Thyroid gland (tissue), 4 donors: ENCODE measurements around the gene LYRM4. TPM values are rescaled to one million over a fixed set of nuclear protein-coding genes. Genes with fewer than 3 reads are reported as not detected.
A peak's percentile ranks its signal among the peaks of the same experiment; 100 is the strongest.

Experiments
- DNase-seq, 2 donors: peaks; one replicate each; pipeline ENCODE4 v3.0.0-alpha.2; 2019
- H3K27ac ChIP-seq, 3 donors: fragments of 200-600 bp; sonication (generic); 1 replicate in 2 of 3; 2 replicates in 1 of 3; pipeline ENCODE4 v1.5.1; 2016 to 2019; ENCODE audit warnings: mild to moderate bottlenecking in 1 of 3, moderate library complexity in 1 of 3
- H3K27me3 ChIP-seq: fragments of 200-600 bp; sonication (generic); one replicate; pipeline ENCODE4 v1.5.1; 2019
- H3K36me3 ChIP-seq, 2 donors: fragments of 200-600 bp; sonication (generic); one replicate each; pipeline ENCODE4 v1.5.1; 2016 to 2019
- H3K4me1 ChIP-seq, 2 donors: fragments of 200-600 bp; sonication (generic); one replicate each; pipeline ENCODE4 v1.5.1; 2017 to 2019
- H3K4me3 ChIP-seq, 3 donors: fragments of 200-600 bp; sonication (generic); replicated peaks in 1 of 3; 1 replicate in 2 of 3; 2 replicates in 1 of 3; pipeline ENCODE4 v1.5.1; 2016; ENCODE audit warnings: mild to moderate bottlenecking in 1 of 3
- H3K9me3 ChIP-seq: fragments of 200-600 bp; sonication (generic); one replicate; pipeline ENCODE4 v1.5.1; 2017
- CTCF ChIP-seq, 6 experiments: fragments of 200-600 bp in 3 of 6; fragments of 450-650 bp in 3 of 6; sonication (generic) in 3 of 6; IDR thresholded peaks; one replicate each; pipeline ENCODE4 v1.5.1; 2016 to 2019; ENCODE audit warnings: antibody characterized with exemption in 6 of 6, mild to moderate bottlenecking in 2 of 6, inconsistent platforms in 1 of 6, moderate library complexity in 1 of 6
- POLR2A ChIP-seq, 2 donors: fragments of 450-650 bp; IDR thresholded peaks; one replicate each; pipeline ENCODE4 v1.6.1; 2017; ENCODE audit warnings: antibody characterized with exemption in 2 of 2, mild to moderate bottlenecking in 2 of 2, moderate library complexity in 1 of 2
- WGBS, 2 donors: methylation state at CpG; one replicate each; pipeline ENCODE4 v1.1.5; 2017; 5-methylcytosine and 5-hydroxymethylcytosine counted together
- intact Hi-C: fragments of 100-400 bp; cut with DNase I; formaldehyde crosslinking; loops from one replicate; pipeline ENCODE4 v1.15.1; 2023
- total RNA-seq, 4 donors: library from RNA; depleted of rRNA; stranded (reverse); fragments of >200 nt; gene quantifications; one replicate each; pipeline ENCODE4 v1.2.3, GENCODE V29; 2016

LYRM4 gene
- total RNA-seq, 4 donors from 2014 or later: 26.7 to 32.2 (median 29.5) TPM

GRCh38 chr6:5080574-5080973 lies 180.2 kb downstream of the LYRM4 start:
- Histone ChIP-seq H3K27ac (no peak overlapping the region), H3K4me3 (no peak overlapping the region), H3K4me1 (peaks cover 2 to 3% of the 10 kb centered on the region in 2 donors), H3K27me3 (no peaks in the 10 kb centered on the region), H3K36me3 (no peaks in the 10 kb centered on the region), H3K9me3 (no peaks in the 10 kb centered on the region)
- TF ChIP-seq POLR2A (IDR thresholded peaks at IDR 0.05) (no peak), CTCF (IDR thresholded peaks at IDR 0.05) (no peak)
- 65% methylated on average over 3 of the region's 3 CpGs for WGBS, 2 donors
- no peak for DNase-seq
- intact Hi-C loops: no loop called here

DNA sequence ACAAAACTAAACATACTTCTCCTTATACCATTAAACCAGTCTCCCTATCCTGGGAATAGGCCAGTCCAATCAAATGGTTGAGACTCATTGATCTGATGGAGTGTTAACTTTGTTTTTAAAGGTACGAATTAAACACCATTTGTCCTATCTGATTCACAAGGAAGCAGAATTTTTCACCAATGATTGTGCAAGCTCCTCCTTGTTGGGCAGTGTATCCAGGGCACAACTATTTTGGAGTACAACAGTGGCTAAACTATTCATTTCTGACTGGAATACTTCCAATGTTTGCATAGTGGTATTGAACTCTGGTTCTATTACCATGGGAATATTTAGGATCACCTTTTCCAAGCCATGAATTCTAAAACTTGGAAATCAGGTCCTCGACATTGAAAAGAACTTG lies 181.1 kb downstream of the LYRM4 start:
- Histone ChIP-seq H3K27me3 (no peaks in the 10 kb centered on the region), H3K36me3 (no peaks in the 10 kb centered on the region), H3K27ac (no peak overlapping the region), H3K4me1 (no peaks in the 10 kb centered on the region), H3K4me3 (no peak overlapping the region), H3K9me3 (no peaks in the 10 kb centered on the region)
- no peak for DNase-seq
- intact Hi-C loops: no loop called here
- TF ChIP-seq CTCF (IDR thresholded peaks at IDR 0.05): no peak
- TF ChIP-seq POLR2A (IDR thresholded peaks at IDR 0.05): no peak
- WGBS, 2 donors: 87 to 95% methylated on average over 2 of the region's 2 CpGs

DNA sequence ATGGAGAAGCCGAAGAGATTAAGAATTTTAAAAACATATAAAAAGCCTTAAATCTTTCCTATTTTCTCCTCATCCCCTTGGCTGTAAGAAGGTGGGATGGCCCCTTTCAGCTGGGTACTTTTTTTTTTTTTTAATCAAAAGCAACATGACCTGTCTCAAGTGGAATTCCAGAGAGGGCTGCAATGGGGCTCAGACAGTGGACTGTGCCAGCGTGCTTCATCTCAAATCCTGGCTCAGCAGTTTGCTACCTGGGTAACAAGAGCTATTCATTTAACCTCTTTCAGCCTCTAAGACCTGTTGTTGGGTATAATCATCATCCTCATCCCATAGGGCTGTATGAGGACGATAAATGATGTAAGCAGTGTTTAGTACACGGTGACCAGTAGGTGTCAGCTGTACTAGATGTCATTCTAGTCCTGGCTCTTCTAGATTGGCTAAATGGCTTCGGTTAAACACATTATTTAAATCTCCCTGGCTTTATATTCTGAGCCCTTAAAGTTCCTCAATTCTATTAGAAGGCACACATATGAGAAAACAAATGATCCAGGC lies 182.6 kb downstream of the LYRM4 start:
- Histone ChIP-seq H3K9me3 (no peaks in the 10 kb centered on the region), H3K27me3 (no peaks in the 10 kb centered on the region), H3K4me3 (no peak overlapping the region), H3K4me1 (no peaks in the 10 kb centered on the region), H3K36me3 (no peaks in the 10 kb centered on the region), H3K27ac (no peak overlapping the region)
- intact Hi-C loops: no loop called here
- WGBS, 2 donors: 43% methylated on average over 5 of the region's 5 CpGs
- DNase-seq: peak; percentile 74 to 75
- no peak for TF ChIP-seq POLR2A (IDR thresholded peaks at IDR 0.05)
- peak in 1 of 6 experiments; percentile 14 for TF ChIP-seq CTCF (IDR thresholded peaks at IDR 0.05)

- no peaks in the 10 kb centered on the region for H3K27me3 ChIP-seq
- H3K4me3 ChIP-seq: no peak overlapping the region
- no peaks in the 10 kb centered on the region for H3K9me3 ChIP-seq
- intact Hi-C loops: no loop called here
- TF ChIP-seq POLR2A (IDR thresholded peaks at IDR 0.05) (no peak), CTCF (IDR thresholded peaks at IDR 0.05) (no peak)
- 94% methylated on average over 11 of the region's 11 CpGs for WGBS, 2 donors
- H3K4me1 ChIP-seq: no peaks in the 10 kb centered on the region
- no peaks in the 10 kb centered on the region for H3K36me3 ChIP-seq
- DNase-seq: no peak
- no peak overlapping the region for H3K27ac ChIP-seq
Observed at GRCh38 chr6:5076931-5077330, 183.8 kb downstream of the LYRM4 start.

- 83 to 86% methylated on average over 3 of the region's 3 CpGs for WGBS, 2 donors
- Histone ChIP-seq H3K4me3 (no peak overlapping the region), H3K27ac (no peak overlapping the region), H3K9me3 (no peaks in the 10 kb centered on the region), H3K36me3 (no peaks in the 10 kb centered on the region), H3K4me1 (no peaks in the 10 kb centered on the region), H3K27me3 (no peaks in the 10 kb centered on the region)
- DNase-seq: no peak
- TF ChIP-seq CTCF (IDR thresholded peaks at IDR 0.05) (no peak), POLR2A (IDR thresholded peaks at IDR 0.05) (no peak)
- intact Hi-C loops: no loop called here
Observed at GRCh38 chr6:5073992-5074391, 186.8 kb downstream of the LYRM4 start.
